ENCODE measurements around the gene ARHGAP45. TPM values are rescaled to one million over a fixed set of nuclear protein-coding genes. Genes with fewer than 3 reads are reported as not detected.

Gene ARHGAP45
- total and polyA plus RNA-seq, 2 of the 8 experiments (the other 6 are each of a cell fraction or from before 2014, with no cell fraction given) = 31.4 to 41.8 TPM

DNA sequence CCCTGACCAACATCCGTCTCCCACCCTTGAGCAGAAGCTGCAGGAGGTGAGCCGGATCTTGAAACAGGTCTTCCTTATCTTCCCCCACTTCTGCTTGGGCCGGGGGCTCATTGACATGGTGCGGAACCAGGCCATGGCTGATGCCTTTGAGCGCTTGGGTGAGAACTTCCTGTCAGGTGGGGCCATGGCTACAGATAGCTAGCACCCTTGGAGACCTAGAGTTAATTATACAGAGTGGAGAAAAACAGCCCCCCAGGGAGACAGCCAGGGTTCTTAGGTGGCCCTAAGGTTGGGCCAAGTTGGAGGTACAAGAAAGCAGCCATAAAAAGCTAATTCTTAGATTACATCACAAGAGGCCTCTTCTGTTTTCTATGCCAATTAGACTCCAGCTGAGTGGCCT lies 8.9 kb upstream of the ARHGAP45 start:
- Histone ChIP-seq H3K23me2 (ENCODE audit: low read depth, low read length) (no peaks in the 10 kb centered on the region), H2AFZ (ENCODE audit: low read length) (no peak overlapping the region), H2BK20ac (ENCODE audit: low read length) (no peak overlapping the region), H3K4me3 (ENCODE audit: extremely low read depth in 1 of 4, insufficient read depth in 2 of 4, low read depth in 3 of 4, low read length in 4 of 4) (no peak overlapping the region), H2BK12ac (ENCODE audit: low read depth, low read length) (no peak overlapping the region), H3K4ac (replicated peaks; ENCODE audit: insufficient read length, low read depth, low read length) (no peak overlapping the region), H3K14ac (ENCODE audit: insufficient read length) (no peak overlapping the region), H2BK5ac (ENCODE audit: low read depth, low read length) (no peak overlapping the region), H3K18ac (ENCODE audit: extremely low read depth, low read length) (no peak overlapping the region), H3K27me3 (replicated peaks in 1 of 4; ENCODE audit: control insufficient read depth in 3 of 4, extremely low read depth in 1 of 4, insufficient read depth in 3 of 4, low read length in 3 of 4) (no peaks in the 10 kb centered on the region; a peak in 1 of 7 replicates), H4K8ac (ENCODE audit: extremely low read depth, insufficient read depth, low read length) (no peak overlapping the region), H3K4me1 (replicated peaks in 1 of 4; ENCODE audit: control insufficient read depth in 3 of 4, insufficient read depth in 4 of 4, low read length in 3 of 4) (peaks cover 0 to 4% (median 0%) of the 10 kb centered on the region in 4 experiments; a peak in 1 of 7 replicates), H3K36me3 (ENCODE audit: control insufficient read depth in 2 of 4, insufficient read depth in 4 of 4, low read length in 3 of 4) (peaks cover 0 to 49% (median 14%) of the 10 kb centered on the region in 4 experiments; a peak in 6 of 8 replicates), H2BK15ac (ENCODE audit: low read length) (no peak overlapping the region), H3K79me1 (ENCODE audit: low read depth, low read length) (no peaks in the 10 kb centered on the region), H3K9me3 (ENCODE audit: insufficient read depth in 2 of 2, low read depth in 1 of 2, low read length in 1 of 2) (peaks cover 38 to 63% of the 10 kb centered on the region in 2 experiments), H2BK120ac (replicated peaks; ENCODE audit: low read depth, low read length) (no peak overlapping the region), H3K9ac (replicated peaks in 1 of 4; ENCODE audit: extremely low read depth in 1 of 4, low read depth in 3 of 4, low read length in 3 of 4) (no peak overlapping the region), H3K27ac (ENCODE audit: low read depth, low read length) (no peak overlapping the region), H3K4me2 (ENCODE audit: insufficient read depth in 1 of 2, low read depth in 2 of 2, low read length in 2 of 2) (no peak overlapping the region), H3K23ac (ENCODE audit: insufficient read length) (no peak overlapping the region), H4K5ac (ENCODE audit: insufficient read length, low read depth, low read length) (no peak overlapping the region), H3K79me2 (ENCODE audit: control insufficient read depth in 1 of 2, insufficient read depth in 2 of 2, low read length in 2 of 2) (no peaks in the 10 kb centered on the region), H4K20me1 (replicated peaks in 1 of 2; ENCODE audit: control insufficient read depth in 1 of 2, insufficient read depth in 2 of 2, low read length in 2 of 2) (peaks cover 0 to 2% of the 10 kb centered on the region in 2 experiments), H3K56ac (replicated peaks; ENCODE audit: insufficient read length, low read depth, low read length) (no peak overlapping the region), H4K91ac (replicated peaks; ENCODE audit: insufficient read length, low read length) (no peak overlapping the region), H2AK5ac (ENCODE audit: low read depth, low read length) (no peak overlapping the region)
- 92% methylated on average over 5 of the region's 5 CpGs; no CpG with 5 or more reads in 1 of the 2 experiments for WGBS, 2 experiments (ENCODE audit: extremely low coverage in 1 of 2, insufficient coverage in 1 of 2, insufficient read length in 1 of 2, insufficient replicate concordance in 2 of 2, low coverage in 1 of 2, low lambda C conversion rate in 2 of 2, missing lambda C conversion rate in 1 of 2)
- DNase-seq (ENCODE audit: low read depth in 1 of 2, low spot score in 2 of 2) (no peak), FAIRE-seq (no peak)
- ChIA-PET POLR2A (ENCODE audit: partially characterized antibody) (interaction anchor here (1.5 to 2.1 kb wide), 3 partner anchors 10 to 21 kb away, joined by 4 to 8 read pairs (median 8); partner anchors contain the start of gene ABCA7), CTCF (ENCODE audit: partially characterized antibody) (interaction anchor here (0.6 to 2.4 kb wide), 3 partner anchors 9 to 287 kb away, joined by 3 to 7 read pairs (median 4); partner anchors contain the start of gene ARHGAP45)
- TF ChIP-seq CEBPB (IDR thresholded peaks at IDR 0.05; ENCODE audit: low read depth, low read length) (no peak), RFX5 (IDR thresholded peaks at IDR 0.05; ENCODE audit: borderline replicate concordance, low read depth, low read length) (no peak), SP1 (IDR thresholded peaks at IDR 0.05; ENCODE audit: low read depth, low read length) (no peak), PHF8 (conservative IDR thresholded peaks at IDR 0.05; ENCODE audit: low read depth, low read length) (no peak), GTF2F1 (IDR thresholded peaks at IDR 0.05; ENCODE audit: borderline replicate concordance, low read depth, low read length) (no peak), SUZ12 (IDR thresholded peaks at IDR 0.05; ENCODE audit: low read length) (no peak), ATF2 (IDR thresholded peaks at IDR 0.05; ENCODE audit: low read length) (no peak), KDM1A (IDR thresholded peaks at IDR 0.05; ENCODE audit: borderline replicate concordance, low read length) (no peak), KDM5A (IDR thresholded peaks at IDR 0.05; ENCODE audit: low read length) (no peak)
